OCI-LY7 (cell line): ENCODE data around the gene LRRC28.

Experiments used
- CTCF ChIP-seq: fragments of 200-600 bp; sonication (generic); conservative IDR thresholded peaks from 2 replicates; pipeline ENCODE4 v1.5.1; 2014; ENCODE audit warnings: mild to moderate bottlenecking, antibody characterized with exemption, low read length, moderate library complexity, mixed read lengths
- EZH2phosphoT487 ChIP-seq: fragments of 200-600 bp; sonication (generic); IDR thresholded peaks from 2 replicates; pipeline ENCODE4 v1.6.1; 2018; ENCODE audit warnings: low read depth, borderline replicate concordance, mild to moderate bottlenecking, mixed run types, antibody characterized with exemption, low read length, moderate library complexity, mixed read lengths

- TF ChIP-seq CTCF (no peak), EZH2phosphoT487 (no peak)
Observed at GRCh38 chr15:99312794-99313193, 61.5 kb downstream of the LRRC28 start.
